ENCODE data around the gene AP3S2.
"Not testable (repeated sequence)": the region's sequence is repeated elsewhere in the genome, so short reads cannot be mapped to it uniquely, and the experiment has no call there.

Gene AP3S2

GRCh38 chr15:89864958-89865739 lies 28.6 kb downstream of the AP3S2 start:
- DNase-seq (ENCODE audit: low read depth): no peak

- peak; percentile 17 for DNase-seq (ENCODE audit: low read depth)
These were observed 29.9 kb downstream of the AP3S2 start for GRCh38 chr15:89863918-89864317.

- DNase-seq (ENCODE audit: low read depth): no peak
These were observed 32.9 kb downstream of the AP3S2 start for GRCh38 chr15:89860891-89861290.

GRCh38 chr15:89860431-89860830 lies 33.4 kb downstream of the AP3S2 start:
- peak; percentile 29 for DNase-seq (ENCODE audit: low read depth)

- DNase-seq (ENCODE audit: low read depth): no peak
These were observed 34.9 kb downstream of the AP3S2 start for GRCh38 chr15:89858661-89859458.

- DNase-seq (ENCODE audit: low read depth): no peak
These were observed 36.1 kb downstream of the AP3S2 start for GRCh38 chr15:89857673-89858072.

GRCh38 chr15:89855948-89856347 lies 37.8 kb downstream of the AP3S2 start:
- DNase-seq (ENCODE audit: low read depth): no peak

- DNase-seq (ENCODE audit: low read depth): not testable (repeated sequence)
These were observed 38.9 kb downstream of the AP3S2 start for GRCh38 chr15:89854863-89855262.

- DNase-seq (ENCODE audit: low read depth): no peak
These were observed 41.3 kb downstream of the AP3S2 start for GRCh38 chr15:89852342-89852995.

GRCh38 chr15:89851673-89852341 lies 42.0 kb downstream of the AP3S2 start:
- peak; percentile 17 for DNase-seq (ENCODE audit: low read depth)

GRCh38 chr15:89848970-89849292 lies 44.9 kb downstream of the AP3S2 start:
- peak; percentile 12 for DNase-seq (ENCODE audit: low read depth)

- DNase-seq (ENCODE audit: low read depth): no peak
These were observed 46.7 kb downstream of the AP3S2 start for GRCh38 chr15:89847101-89847500.

GRCh38 chr15:89845305-89845893 lies 48.4 kb downstream of the AP3S2 start:
- DNase-seq (ENCODE audit: low read depth): peak; percentile 95

GRCh38 chr15:89841962-89842361 lies 51.8 kb downstream of the AP3S2 start:
- DNase-seq (ENCODE audit: low read depth): no peak

- no peak for DNase-seq (ENCODE audit: low read depth)
These were observed 52.5 kb downstream of the AP3S2 start for GRCh38 chr15:89841306-89841705.

GRCh38 chr15:89839167-89839810 lies 54.5 kb downstream of the AP3S2 start:
- DNase-seq (ENCODE audit: low read depth): no peak

- no peak for DNase-seq (ENCODE audit: low read depth)
These were observed 56.0 kb downstream of the AP3S2 start for GRCh38 chr15:89837830-89838178.

- peak; percentile 71 for DNase-seq (ENCODE audit: low read depth)
These were observed 56.5 kb downstream of the AP3S2 start for GRCh38 chr15:89837134-89837829.

GRCh38 chr15:89836267-89837133 lies 57.3 kb downstream of the AP3S2 start:
- DNase-seq (ENCODE audit: low read depth): peak; percentile 95

- no peak for DNase-seq (ENCODE audit: low read depth)
These were observed 58.6 kb downstream of the AP3S2 start for GRCh38 chr15:89835176-89835564.
